GM10266 (cell line): Measurements from ENCODE around the gene NR2C1.

Experiments
- DNase-seq: peaks from one replicate; pipeline ENCODE4 v3.0.0; 2012; ENCODE audit errors: extremely low spot score
- CTCF ChIP-seq: IDR thresholded peaks from 2 replicates; pipeline ENCODE4 v1.5.1; 2012; ENCODE audit warnings: mild to moderate bottlenecking, low read depth; ENCODE audit not compliant: control insufficient read depth, insufficient read depth; ENCODE audit errors: missing control alignments

NR2C1 gene

GRCh38 chr12:95072900-95073697 lies at the start of gene NR2C1:
Gene NR2C1 (minus strand): TSS chr12:95073618. CDS start chr12:95067384, 6,234 bp downstream.
- peak; percentile 98 for DNase-seq
- no peak for TF ChIP-seq CTCF

- DNase-seq: no peak
- TF ChIP-seq CTCF: no peak
These were observed 45.4 kb upstream of the NR2C1 start for GRCh38 chr12:95118788-95119179.

- TF ChIP-seq CTCF: no peak
- DNase-seq: no peak
These were observed 44.8 kb upstream of the NR2C1 start for GRCh38 chr12:95118138-95118787.

GRCh38 chr12:95117178-95117599 lies 43.8 kb upstream of the NR2C1 start:
- TF ChIP-seq CTCF: peak; percentile 70
- peak; percentile 54 for DNase-seq

- peak; percentile 6 for DNase-seq
These were observed 43.4 kb upstream of the NR2C1 start for GRCh38 chr12:95116773-95117172.

GRCh38 chr12:95116341-95116740 lies 42.9 kb upstream of the NR2C1 start:
- no peak for DNase-seq

More at GRCh38 chr12:95116773-95117172, 43.4 kb upstream of the NR2C1 start:
- no peak for TF ChIP-seq CTCF

More at GRCh38 chr12:95116341-95116740, 42.9 kb upstream of the NR2C1 start:
- TF ChIP-seq CTCF: no peak
